DND-41 (cell line): ENCODE results near the gene ATF6.

ENCODE experiments used
- ATAC-seq: fragments of 200-7000 bp; cut with Tn5 transposase; 3 replicates; pipeline ENCODE4 v1.9.1; 2021; ENCODE audit warnings: low read depth; ENCODE audit not compliant: insufficient read depth
- DNase-seq: peaks from one replicate; pipeline ENCODE4 v3.0.0-alpha.2; 2020
- H2AFZ ChIP-seq: 2 replicates; pipeline ENCODE4 v1.6.0; 2012; ENCODE audit warnings: low read depth, low read length
- H3K27ac ChIP-seq: 2 replicates; pipeline ENCODE4 v1.5.1; 2012; ENCODE audit warnings: low read length, inconsistent platforms
- H3K27me3 ChIP-seq: fragments of 200-600 bp; sonication (generic); 2 replicates; pipeline ENCODE4 v1.6.0; 2012; ENCODE audit warnings: low read length, mild to moderate bottlenecking, inconsistent platforms; ENCODE audit not compliant: insufficient read depth, poor library complexity
- H3K36me3 ChIP-seq: 2 replicates; pipeline ENCODE4 v1.5.1; 2012; ENCODE audit warnings: low read length, inconsistent platforms; ENCODE audit not compliant: insufficient read depth
- H3K4me1 ChIP-seq: 2 replicates; pipeline ENCODE4 v1.5.1; 2012; ENCODE audit warnings: mild to moderate bottlenecking, low read length; ENCODE audit not compliant: insufficient read depth
- H3K4me2 ChIP-seq: 2 replicates; pipeline ENCODE4 v1.6.0; 2012; ENCODE audit warnings: mild to moderate bottlenecking, moderate library complexity, low read length, inconsistent platforms; ENCODE audit not compliant: insufficient read depth
- H3K4me3 ChIP-seq, 2 experiments: fragments of 200-600 bp in 1 of 2; shearing (Covaris generic) in 1 of 2; 2 replicates each; pipeline ENCODE4 v1.5.1; 2012 to 2016; ENCODE audit warnings: inconsistent platforms in 2 of 2, low read length in 2 of 2, mild to moderate bottlenecking in 2 of 2, low read depth in 1 of 2, moderate library complexity in 1 of 2
- H3K79me2 ChIP-seq: 2 replicates; pipeline ENCODE4 v1.6.0; 2012; ENCODE audit warnings: low read length, inconsistent platforms; ENCODE audit not compliant: insufficient read depth
- H3K9ac ChIP-seq: 2 replicates; pipeline ENCODE4 v1.6.0; 2012; ENCODE audit warnings: low read depth, mild to moderate bottlenecking, inconsistent platforms, low read length, moderate library complexity
- H3K9me3 ChIP-seq: 2 replicates; pipeline ENCODE4 v1.5.1; 2012; ENCODE audit warnings: low read length, moderate library complexity, mild to moderate bottlenecking, inconsistent platforms; ENCODE audit not compliant: insufficient read depth, severe bottlenecking
- H4K20me1 ChIP-seq: 2 replicates; pipeline ENCODE4 v1.6.0; 2012; ENCODE audit warnings: low read length; ENCODE audit not compliant: insufficient read depth
- EZH2 ChIP-seq: IDR thresholded peaks from 3 replicates; pipeline ENCODE4 v1.6.1; 2012; ENCODE audit warnings: borderline replicate concordance, low read depth, mild to moderate bottlenecking, moderate library complexity, low read length, inconsistent platforms; ENCODE audit not compliant: severe bottlenecking
- TF ChIP-seq, protein P1 (sequence below): IDR thresholded peaks from 2 replicates; pipeline ENCODE4 v1.5.1; 2012; ENCODE audit warnings: borderline replicate concordance, low read length, moderate library complexity, mild to moderate bottlenecking; ENCODE audit not compliant: poor library complexity, severe bottlenecking; ENCODE audit errors: extremely low read depth

ATF6 gene

GRCh38 chr1:161932668-161933067 is 166.5 kb downstream of the ATF6 start:
- no peaks in the 10 kb centered on the region for H3K9me3 ChIP-seq
- ATAC-seq: no peak
- H3K27ac ChIP-seq: peak overlapping the region; percentile 35
- no peak for TF ChIP-seq EZH2
- TF ChIP-seq, protein P1, sequence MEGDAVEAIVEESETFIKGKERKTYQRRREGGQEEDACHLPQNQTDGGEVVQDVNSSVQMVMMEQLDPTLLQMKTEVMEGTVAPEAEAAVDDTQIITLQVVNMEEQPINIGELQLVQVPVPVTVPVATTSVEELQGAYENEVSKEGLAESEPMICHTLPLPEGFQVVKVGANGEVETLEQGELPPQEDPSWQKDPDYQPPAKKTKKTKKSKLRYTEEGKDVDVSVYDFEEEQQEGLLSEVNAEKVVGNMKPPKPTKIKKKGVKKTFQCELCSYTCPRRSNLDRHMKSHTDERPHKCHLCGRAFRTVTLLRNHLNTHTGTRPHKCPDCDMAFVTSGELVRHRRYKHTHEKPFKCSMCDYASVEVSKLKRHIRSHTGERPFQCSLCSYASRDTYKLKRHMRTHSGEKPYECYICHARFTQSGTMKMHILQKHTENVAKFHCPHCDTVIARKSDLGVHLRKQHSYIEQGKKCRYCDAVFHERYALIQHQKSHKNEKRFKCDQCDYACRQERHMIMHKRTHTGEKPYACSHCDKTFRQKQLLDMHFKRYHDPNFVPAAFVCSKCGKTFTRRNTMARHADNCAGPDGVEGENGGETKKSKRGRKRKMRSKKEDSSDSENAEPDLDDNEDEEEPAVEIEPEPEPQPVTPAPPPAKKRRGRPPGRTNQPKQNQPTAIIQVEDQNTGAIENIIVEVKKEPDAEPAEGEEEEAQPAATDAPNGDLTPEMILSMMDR: no peak
- H3K9ac ChIP-seq: no peak overlapping the region
- no peak overlapping the region for H2AFZ ChIP-seq
- no peaks in the 10 kb centered on the region for H4K20me1 ChIP-seq
- H3K79me2 ChIP-seq: no peaks in the 10 kb centered on the region
- H3K4me1 ChIP-seq: peaks cover 33% of the 10 kb centered on the region
- no peak overlapping the region for H3K4me3 ChIP-seq
- 0 out of 2 replicates have a peak overlapping the region, but pooled peaks have one; percentile 59 for H3K4me2 ChIP-seq
- peaks cover 4% of the 10 kb centered on the region; the same call in 1 of the 2 replicates for H3K36me3 ChIP-seq
- no peaks in the 10 kb centered on the region for H3K27me3 ChIP-seq
- DNase-seq: no peak

- peak overlapping the region; percentile 21; the same call in 1 of the 2 replicates for H2AFZ ChIP-seq
- H3K4me3 ChIP-seq: peak overlapping the region in 1 of 2 experiments; percentile 32; a peak in 2 of 4 replicates
- H3K4me1 ChIP-seq: peaks cover 33% of the 10 kb centered on the region
- DNase-seq (peak; percentile 65), ATAC-seq (peak; percentile 100)
- no peaks in the 10 kb centered on the region for H3K79me2 ChIP-seq
- no peaks in the 10 kb centered on the region for H3K27me3 ChIP-seq
- TF ChIP-seq EZH2: no peak
- TF ChIP-seq, protein P1: no peak
- H3K9me3 ChIP-seq: no peaks in the 10 kb centered on the region
- H3K9ac ChIP-seq: peak overlapping the region; percentile 0; the same call in 1 of the 2 replicates
- peaks cover 4% of the 10 kb centered on the region; the same call in 1 of the 2 replicates for H3K36me3 ChIP-seq
- no peaks in the 10 kb centered on the region for H4K20me1 ChIP-seq
- peak overlapping the region; percentile 59 for H3K4me2 ChIP-seq
- H3K27ac ChIP-seq: peak overlapping the region; percentile 69
These were observed 167.8 kb downstream of the ATF6 start for GRCh38 chr1:161933592-161934588.

DNA sequence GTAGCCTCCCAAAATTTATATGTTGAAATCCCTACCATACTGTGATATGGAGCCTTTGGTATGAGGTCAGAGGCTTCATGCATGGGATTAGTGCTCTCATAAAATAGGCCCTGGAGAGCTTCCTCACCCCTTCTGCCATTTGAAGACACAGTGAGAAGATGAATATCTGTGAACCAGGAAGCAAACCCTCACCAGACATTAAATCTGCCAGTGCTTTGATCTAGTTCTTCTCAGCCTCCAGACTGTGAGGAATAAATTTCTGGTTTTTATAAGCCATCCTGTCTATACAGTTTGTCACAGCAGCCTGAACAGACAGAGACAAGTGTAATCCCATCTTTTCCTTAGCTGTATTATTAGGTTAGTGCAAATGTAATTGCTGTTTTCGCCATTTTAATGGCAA is 169.1 kb downstream of the ATF6 start:
- DNase-seq: peak; percentile 10
- H3K4me2 ChIP-seq: peak overlapping the region; percentile 59
- no peaks in the 10 kb centered on the region for H3K9me3 ChIP-seq
- no peaks in the 10 kb centered on the region for H3K79me2 ChIP-seq
- H3K9ac ChIP-seq: no peak overlapping the region
- peak; percentile 36 for ATAC-seq
- peaks cover 4% of the 10 kb centered on the region; the same call in 1 of the 2 replicates for H3K36me3 ChIP-seq
- TF ChIP-seq EZH2: no peak
- TF ChIP-seq, protein P1: no peak
- H3K4me1 ChIP-seq: peaks cover 33% of the 10 kb centered on the region
- peak overlapping the region; percentile 51 for H3K27ac ChIP-seq
- no peak overlapping the region for H2AFZ ChIP-seq
- H3K27me3 ChIP-seq: no peaks in the 10 kb centered on the region
- H4K20me1 ChIP-seq: no peaks in the 10 kb centered on the region
- no peak overlapping the region for H3K4me3 ChIP-seq
